GM18868 (cell line): ENCODE measurements around the gene NEURL1.

Source experiments
- ATAC-seq: cut with Tn5 transposase; IDR thresholded peaks from one replicate; pipeline ENCODE4 v1.9.1; 2021; ENCODE audit warnings: mild to moderate bottlenecking, moderate library complexity; ENCODE audit not compliant: unreplicated experiment

Gene NEURL1

DNA sequence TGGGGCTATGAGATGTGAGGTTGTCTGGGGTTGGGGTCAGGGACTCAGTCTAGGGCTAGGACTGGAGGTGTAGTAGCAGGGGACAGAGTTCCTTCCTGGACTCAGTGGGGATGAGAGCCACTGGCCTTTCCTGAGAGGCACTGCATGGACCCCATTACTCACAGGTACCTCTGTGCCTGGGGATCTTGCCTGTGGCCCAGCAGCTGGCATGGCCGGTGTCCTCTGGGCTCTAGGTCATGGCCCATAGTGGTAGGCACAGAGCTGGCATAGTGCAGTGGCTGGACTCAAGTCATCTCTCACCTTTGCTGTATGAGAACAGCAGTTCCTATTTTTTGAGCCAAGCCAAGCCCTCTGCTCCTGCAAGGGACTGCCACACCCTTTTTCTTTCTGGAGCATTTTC is 51.9 kb downstream of the NEURL1 start:
- no peak for ATAC-seq

DNA sequence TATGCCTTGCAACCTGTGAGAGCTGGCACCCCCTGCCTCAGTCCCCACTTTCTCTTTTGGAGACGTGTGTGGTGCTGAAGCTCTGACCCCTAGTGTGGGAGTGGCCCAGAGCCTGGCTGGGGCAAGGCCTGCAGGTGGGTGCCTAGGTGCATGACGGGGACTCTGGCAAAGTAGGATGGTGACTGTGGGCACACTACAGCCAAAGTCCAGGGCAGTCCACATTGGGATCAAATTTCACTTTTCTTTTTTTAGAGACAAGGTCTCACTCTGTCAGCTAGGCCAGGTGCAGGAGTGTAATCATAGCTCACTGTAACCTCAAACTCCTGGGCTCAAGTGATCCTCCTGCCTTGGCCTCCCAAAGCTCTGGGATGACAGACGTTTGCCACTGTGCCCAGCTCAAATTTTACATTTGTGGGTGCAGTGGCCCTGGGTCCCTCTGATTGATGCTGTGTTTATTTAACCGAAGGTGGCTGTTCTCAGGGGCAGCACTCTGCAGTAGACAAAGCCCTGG is 52.3 kb downstream of the NEURL1 start:
- ATAC-seq, result no peak

DNA sequence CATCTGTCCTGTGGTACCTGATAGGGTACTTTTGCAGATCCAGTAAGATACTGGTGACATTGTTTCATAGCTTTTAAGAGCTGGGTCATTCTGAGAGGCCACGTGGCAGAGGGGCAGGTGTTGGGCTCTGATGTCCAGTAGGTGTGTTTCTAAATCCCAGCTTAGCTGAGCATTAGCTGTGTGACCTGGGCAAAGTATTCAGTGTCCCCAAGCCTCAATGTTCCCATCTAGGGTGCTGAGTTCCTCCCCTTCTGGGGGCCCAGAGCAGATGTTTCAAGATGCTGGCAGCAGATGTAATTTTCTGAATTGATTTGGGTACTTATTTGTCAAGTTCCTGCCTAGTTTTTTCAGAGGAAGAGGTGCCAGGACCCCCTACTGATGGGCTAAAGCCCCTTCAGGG is 52.9 kb downstream of the NEURL1 start:
- no peak for ATAC-seq

DNA sequence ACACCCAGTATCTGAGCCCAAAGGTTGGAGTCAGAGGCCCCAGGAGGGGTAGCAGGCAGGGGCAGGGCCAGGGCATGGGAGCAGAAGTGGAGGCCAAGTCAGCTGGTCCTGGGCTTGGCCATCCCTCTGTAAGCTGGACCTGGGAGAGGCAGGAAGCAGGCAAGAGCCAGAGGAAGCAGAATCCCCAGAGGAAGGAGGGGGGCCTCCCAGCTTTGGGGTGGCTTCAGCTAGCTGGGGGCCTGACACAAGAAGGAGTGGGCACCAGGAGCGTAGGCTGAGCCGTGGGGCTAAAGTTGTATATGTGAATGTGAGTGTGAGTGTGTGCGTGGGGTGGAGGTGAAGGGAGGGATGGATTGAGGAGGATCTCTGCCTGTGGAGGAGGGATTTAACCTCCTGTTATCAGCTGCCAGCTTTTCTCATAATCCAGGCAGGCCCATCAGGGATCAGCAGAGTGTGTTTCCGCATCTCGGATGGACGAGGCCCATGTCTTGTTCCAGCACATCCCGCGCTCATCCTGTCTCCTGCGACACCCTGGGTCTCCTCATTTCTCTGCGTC is 54.0 kb downstream of the NEURL1 start:
- no peak for ATAC-seq

DNA sequence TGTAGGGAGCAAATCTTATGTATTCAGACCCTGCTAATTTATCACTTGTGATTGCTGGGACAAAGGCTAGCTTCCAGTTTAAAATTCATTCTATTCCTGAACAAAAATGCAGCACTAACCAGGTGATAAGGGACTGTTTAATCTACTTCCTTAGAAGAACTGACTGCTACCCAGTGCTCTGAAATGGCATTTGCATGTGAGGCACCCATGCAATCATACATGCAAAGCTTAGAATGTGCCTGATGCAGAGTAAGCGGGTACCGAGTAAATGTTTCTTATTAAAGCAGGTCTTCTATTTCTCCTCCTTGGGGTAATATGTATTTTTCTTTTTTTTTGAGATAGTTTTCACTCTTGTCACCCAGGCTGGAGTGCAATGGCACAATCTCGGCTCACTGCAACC is 54.5 kb downstream of the NEURL1 start:
- no peak for ATAC-seq

DNA sequence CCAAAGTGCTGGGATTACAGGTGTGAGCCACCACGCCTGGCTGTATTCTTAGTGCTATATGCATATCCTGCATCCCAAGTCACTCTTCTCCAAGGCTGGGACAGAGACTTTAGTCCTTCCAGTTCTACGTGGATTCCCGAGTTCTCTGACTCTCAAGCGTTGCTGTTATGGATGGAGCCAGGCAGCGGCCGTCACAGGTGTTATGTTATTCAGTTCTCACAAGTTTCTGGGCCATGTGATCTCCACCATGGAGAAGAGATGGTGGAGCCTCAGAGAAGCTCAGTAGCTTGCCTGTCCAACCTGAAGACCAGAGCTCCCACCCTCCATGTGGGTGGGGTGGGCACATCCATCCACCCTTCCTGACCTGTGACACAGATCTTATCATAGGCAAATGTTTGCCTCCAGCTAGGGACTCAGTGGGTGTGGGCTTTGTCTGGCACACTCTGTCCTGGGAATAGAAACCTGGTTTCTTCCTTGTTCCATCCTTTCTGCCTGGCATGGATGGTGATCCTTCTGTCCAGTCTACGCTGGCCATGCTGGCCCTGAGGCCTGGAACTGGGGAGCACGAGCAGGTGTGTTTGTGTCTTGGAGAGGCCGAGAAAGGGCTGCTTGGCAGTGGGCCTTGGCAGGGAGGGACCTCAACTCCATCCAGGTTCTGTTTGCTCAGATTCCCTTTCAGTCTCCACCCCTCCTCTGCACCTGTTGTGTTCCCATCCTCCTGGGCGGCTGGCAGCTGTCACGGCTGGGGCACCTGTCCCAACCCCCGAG is 55.3 kb downstream of the NEURL1 start:
- ATAC-seq, result no peak

DNA sequence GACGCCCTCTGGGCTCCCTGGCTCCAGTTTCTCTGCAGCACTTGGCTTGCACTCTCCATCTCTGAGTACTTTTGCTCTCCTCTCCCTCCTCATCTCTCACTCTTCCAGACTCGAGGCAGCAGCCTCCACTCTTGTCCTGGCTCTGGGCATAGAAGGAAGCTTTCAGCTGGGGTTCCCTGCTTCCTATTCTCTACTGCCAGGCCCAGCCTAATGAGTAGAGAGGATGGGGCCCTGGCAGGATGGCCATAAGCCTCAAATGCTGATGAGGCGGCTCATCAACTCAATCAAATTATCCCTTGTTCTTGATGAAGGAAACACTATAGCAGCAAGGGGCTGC is 55.8 kb downstream of the NEURL1 start:
- no peak for ATAC-seq

DNA sequence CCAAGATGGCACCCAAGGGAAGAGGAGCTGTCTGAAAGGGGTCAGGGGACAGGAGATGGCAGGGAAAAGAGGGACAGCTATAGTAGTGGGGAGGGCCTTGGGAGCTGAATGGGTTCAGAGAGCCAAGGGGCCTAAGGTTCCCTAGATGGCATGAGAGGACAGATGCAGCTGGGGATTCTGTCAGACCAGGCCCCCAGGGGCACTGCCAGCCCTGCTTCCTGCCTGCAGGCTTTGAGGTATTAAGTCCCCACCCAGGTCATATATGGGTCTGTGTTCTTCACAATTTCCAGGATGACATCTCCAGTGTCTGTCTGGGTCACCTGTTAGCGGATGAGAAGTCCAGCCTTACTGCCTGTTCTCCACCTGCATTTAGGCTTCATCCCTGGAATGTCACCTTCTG is 56.7 kb downstream of the NEURL1 start:
- no peak for ATAC-seq

DNA sequence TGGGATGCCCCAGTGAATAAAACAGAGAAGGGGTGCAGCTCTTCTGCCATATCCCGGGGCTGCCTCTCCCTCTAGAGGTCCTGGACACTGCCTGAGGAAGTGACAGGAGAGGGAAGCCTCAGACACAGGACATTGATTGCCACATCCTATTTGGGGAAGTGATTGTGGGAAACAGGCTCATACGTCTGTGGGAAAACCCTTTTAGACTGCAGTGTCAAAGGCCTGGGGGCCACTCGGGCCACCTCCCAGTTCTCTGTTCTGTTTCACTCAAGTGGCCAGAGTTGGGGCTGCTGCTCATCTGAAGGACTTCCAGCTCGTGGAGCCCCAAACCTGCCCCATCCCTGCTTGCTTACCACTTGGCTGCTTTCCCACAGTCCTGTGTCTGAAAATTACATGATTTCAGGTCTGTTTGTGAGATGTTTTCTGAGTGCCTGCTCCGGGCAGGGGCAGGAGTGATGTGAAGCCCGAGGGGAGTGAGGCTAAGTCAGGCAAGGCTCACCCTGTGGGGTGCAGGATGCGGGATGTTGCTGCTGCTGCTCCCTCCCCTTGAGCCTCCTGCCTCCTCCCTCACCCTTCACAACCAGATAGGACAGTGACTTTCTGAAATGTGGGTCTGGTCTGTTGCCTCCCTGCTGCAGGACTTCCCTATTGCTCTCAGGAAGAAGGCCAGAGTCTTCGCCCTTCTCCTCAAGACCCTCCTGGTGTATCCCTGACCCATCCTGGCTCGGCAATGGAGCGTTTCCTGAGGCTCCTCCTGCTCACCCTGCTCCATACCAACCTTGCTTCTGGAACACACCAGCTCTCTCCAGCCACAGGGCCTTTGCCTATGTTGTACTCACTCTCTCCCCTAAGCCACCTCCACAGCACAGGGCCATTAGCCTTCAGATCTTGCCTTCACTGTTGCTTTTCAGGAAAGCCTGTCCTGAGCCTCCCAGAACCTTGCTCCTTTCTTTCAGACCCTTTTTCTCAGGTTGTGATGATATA is 58.4 kb downstream of the NEURL1 start:
- no peak for ATAC-seq

DNA sequence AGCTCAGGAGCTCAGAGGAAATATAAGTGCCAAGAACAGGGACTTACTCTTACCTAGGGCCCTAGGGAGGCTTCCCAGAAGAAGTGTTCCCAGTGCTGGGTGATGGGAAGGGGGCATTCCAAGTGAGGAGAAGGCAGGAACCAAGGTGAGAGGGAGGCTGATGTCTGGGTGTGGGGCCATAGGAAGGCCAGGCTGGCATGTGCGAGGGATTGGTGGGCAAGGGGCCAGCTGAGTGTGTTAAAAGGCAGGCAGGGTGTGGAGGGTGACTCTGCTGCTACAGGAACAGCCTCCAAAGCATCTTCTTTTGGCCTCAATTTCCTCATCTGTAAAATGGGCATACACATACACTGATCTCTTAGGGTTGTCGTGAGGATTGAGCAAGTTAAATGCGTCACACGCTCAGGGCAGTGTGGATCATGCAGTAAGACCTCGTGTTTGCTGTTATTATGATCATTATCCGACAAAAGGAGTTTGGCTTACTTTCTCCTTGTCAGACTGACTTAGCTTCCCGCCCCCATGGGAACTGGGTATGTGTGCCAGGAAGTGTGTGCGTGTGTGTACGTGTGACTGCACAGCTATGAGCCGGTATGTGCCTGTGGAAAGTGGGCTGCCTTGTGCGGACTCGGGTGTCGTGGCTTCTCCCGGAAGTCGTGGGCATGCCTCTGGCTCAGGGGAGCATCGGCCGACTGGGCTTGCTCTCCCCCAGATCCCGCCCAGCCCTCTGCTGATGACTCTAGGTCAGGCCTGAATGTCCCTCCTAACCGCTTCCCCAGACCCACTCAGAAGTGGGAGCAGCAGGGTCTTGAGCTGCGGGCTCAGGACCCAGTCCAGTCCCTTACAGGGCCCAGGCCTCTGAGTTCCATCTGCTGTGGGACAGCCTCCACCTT is 59.6 kb downstream of the NEURL1 start:
- ATAC-seq, result no peak

DNA sequence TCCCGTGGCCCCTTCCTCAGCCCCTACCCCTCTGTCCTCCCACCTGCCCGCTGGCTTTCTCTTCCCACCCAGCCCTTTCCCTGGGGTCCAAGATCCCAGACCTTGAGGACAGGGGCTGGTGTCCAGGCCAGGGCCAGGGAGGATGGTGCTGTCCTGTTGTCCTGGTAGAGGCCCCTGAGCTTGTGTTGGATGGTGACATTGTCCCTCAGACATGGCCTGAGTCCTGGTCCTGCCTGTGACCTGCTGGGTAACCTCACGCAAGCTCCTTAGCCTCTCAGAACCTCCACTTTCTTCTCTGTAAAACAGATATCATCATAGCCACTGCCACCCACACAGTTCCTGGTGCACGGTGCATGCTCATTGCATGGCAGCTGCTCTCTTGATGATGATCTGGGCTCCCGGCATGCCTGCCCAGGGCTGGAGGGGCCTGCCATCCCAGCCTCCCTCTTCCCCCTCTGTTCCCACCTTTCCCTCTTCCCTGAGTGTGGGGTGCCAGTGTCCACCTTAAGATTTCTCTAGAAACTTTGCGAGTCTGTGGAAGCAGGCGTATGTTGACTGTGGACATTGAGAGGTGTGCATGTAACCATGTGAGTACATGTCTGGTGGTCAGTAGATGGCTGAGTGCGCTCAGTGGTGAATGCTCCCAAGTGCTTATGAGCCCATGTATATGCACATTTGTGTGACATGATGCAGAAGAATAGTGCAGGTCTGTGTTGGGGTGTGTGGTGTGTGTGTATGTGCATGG is 60.4 kb downstream of the NEURL1 start:
- ATAC-seq, result no peak

DNA sequence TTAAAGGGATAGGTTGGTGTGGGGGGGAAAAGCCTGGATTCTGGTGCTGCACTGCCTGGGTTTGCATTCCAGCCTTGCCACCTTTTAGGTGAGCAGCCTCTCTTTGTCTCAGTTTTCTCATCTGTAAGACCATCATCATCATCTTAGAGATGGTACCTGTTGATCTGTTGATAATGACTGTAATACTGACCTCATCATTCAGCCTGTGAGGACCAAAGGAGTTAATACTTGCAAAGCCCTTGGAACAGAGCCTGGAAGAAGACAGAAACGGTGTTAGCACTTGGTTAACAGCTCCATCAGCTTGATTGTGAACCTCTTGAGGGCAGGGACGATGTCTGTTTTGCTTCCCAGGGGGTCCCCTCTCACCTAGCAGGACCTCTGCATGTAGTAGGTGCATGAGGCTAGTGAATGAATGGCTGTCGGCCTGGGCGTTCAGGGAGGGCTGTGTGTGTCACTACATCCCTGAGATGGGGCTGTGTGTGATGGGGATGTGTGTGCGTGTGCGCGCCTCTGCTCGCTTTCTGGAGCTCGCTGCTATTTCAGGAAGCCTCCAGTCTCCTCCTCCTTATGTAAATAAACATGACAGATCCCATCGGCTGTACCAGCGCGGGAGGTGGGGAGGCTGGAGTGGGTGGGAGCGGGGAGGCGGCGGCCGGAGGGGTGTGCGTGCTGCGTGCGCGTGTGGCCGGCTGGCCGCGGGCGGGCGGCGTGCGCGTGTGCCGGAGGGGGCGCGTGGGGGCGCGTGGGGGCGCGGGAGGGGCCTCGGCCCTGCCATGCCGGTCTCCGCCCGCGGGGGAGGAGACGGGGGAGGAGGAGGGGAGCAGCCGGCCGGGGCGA is 61.2 kb downstream of the NEURL1 start:
- no peak for ATAC-seq

DNA sequence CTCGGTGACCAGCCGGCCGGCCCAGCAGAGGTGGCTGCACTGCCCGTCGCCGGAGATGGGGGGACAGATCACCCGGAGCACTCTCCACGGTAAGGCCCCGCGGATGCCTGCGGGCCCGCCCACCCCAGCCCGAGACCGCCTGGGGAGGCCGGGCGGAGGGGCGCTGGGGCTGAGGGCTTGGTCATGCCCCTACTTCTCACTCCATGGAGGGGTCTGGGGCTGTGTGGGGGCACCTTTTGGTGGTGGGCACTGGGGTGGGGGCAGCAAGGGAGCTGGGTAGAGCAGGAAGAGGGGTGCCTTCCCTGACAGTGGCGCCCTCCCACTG is 61.8 kb downstream of the NEURL1 start:
- no peak for ATAC-seq

DNA sequence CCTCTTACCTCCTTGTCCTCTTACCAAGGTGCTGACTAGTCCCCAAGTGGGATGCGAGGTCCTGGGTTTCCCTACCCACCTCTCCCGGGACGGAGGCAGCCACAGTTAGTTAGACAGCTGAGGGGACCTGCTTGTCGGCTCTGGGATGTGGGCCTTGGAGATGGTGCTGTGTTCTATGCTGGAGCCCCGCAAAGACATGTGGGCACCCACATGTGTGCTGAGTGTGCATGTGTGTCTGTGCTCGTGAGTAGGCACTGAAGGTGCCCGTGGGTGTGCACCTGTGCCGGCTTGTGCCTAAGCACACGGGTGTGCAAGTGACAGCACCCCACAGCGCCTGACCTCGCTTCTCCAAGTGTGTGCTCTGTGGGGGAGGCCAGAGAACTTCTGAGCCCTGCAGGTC is 62.2 kb downstream of the NEURL1 start:
- no peak for ATAC-seq

DNA sequence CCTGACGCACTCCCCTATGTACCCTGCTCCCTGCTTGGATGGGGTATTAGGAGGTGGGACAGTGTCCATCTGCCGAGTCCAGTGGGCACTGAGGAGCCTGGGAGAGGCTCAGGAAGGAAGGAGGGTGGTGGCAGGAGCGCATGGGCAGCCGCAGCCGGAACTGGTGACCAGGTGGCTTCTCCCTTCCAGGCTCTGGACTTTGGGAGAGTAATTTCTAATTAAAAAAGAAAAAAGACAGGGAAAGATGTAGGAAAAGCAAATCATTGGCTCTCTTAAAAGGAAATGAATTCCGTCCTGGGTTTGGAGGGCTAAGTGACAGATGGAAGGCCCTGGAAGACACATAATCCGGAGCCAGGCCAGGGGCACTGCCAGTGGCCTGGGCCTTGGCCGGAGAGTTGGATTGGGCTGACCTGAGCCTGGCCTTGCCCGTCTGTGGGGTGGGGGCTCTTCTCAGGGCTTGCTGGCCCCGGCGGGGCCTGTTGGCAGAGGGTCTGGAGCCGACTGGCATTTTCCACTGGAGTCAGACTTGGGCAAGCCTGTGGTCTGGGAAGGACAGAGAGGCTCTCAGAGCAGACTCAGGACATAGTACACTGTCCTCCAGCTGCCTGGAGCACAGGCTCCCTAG is 63.0 kb downstream of the NEURL1 start:
- no peak for ATAC-seq

DNA sequence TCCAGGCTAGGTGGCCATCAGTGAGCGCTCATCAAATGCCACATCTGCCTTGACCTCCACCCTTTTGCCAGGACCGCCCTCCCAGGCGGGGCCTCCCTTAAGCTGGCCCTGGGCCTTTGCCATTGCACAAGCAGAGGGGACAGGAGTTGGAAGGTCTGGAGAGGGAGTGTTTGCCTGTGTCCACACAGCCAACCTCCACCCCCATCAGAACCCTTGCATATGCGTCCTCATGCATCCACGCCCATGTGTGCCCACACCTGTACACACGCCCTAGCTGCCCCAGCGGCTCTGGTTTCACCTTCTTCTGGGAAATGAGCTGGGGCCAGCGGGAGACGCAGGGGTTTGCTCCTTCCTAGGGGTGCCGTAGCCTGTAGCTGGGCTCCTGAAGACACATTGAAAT is 64.0 kb downstream of the NEURL1 start:
- no peak for ATAC-seq

DNA sequence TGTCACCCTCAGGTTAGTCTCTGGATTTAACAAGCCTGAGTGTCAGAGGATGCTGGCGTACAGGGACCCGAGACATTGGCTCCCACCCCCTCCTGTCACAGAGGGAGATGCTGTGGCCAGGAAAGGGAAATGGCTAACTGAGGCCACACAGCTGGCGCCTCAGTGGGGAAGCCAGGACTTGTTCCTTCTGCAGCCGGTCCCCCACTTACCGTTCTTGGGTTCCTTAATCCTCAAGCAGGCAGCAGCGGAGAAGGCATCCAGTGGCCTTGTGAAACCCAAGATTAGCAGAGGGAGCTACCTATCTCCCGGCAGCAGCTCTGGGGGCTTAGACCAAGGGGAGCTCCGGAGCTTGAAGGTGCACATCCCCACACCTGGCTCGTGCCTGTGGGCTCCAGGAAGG is 65.4 kb downstream of the NEURL1 start:
- no peak for ATAC-seq

DNA sequence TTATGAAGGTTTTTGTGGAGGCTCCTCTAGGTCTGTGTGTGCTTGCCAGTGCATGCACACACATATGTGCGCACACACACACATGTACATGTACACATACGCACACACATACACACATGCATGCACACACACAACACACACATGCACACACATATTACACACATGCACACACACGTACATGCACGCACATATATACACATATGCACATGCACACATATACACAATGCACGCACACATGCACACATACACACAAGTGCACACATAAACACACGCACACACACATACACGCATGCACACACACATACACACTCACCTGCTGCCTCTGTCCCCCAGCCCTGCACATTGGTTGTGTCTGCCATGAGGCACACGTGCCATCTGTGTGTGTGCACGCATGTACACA is 66.3 kb downstream of the NEURL1 start:
- no peak for ATAC-seq

DNA sequence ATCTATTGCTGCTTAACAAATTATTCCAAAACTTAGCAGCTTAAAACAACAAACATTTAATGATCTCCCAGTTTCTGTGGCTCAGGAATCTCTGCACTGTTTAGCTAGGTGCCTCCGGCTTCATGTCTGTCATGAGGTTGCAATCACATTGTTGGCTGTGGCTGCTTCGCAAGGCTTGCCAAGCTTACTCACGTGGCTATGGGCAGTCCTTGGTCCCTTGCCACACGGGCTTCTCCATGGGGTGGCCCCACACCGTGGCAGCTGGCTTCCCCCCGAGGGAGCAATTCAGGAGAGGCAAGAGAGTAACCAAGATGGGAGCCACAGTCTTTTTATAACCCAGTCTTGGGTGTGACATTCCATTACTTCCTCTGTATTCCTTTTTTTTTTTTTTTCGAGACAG is 67.4 kb downstream of the NEURL1 start:
- ATAC-seq, result no peak
